Spleen (tissue), 11 donors: ENCODE results near the gene TTC7B. TPM values are rescaled to one million over a fixed set of nuclear protein-coding genes. Genes with fewer than 3 reads are reported as not detected.

ENCODE experiments used
- DNase-seq: peaks from one replicate; pipeline ENCODE4 v3.0.0-alpha.2; 2020
- H3K27ac ChIP-seq, 8 donors: fragments of 200-600 bp; sonication (generic) in 7 of 8; 1 replicate in 4 of 8; 2 replicates in 4 of 8; pipeline versions ENCODE4 v1.5.0 to v1.8.0; 2016 to 2021; ENCODE audit warnings: inconsistent platforms in 4 of 8, mild to moderate bottlenecking in 4 of 8, moderate library complexity in 1 of 8
- H3K27me3 ChIP-seq, 7 donors: fragments of 200-600 bp; sonication (generic) in 6 of 7; replicated peaks in 1 of 7; 1 replicate in 4 of 7; 2 replicates in 3 of 7; pipeline versions ENCODE4 v1.5.0 to v1.8.0; 2016 to 2021; ENCODE audit warnings: inconsistent platforms in 3 of 7, mild to moderate bottlenecking in 1 of 7
- H3K36me3 ChIP-seq, 6 donors: fragments of 200-600 bp; sonication (generic) in 5 of 6; 1 replicate in 4 of 6; 2 replicates in 2 of 6; pipeline versions ENCODE4 v1.5.0 to v1.8.0; 2016 to 2021; ENCODE audit warnings: inconsistent platforms in 2 of 6
- H3K4me1 ChIP-seq, 6 donors: fragments of 200-600 bp; sonication (generic) in 5 of 6; 1 replicate in 3 of 6; 2 replicates in 3 of 6; pipeline versions ENCODE4 v1.5.0 to v1.8.0; 2016 to 2021; ENCODE audit warnings: inconsistent platforms in 3 of 6
- H3K4me3 ChIP-seq, 8 donors: fragments of 200-600 bp; sonication (generic) in 7 of 8; 1 replicate in 4 of 8; 2 replicates in 4 of 8; pipeline versions ENCODE4 v1.5.0 to v1.8.0; 2016 to 2021; ENCODE audit warnings: inconsistent platforms in 4 of 8, mild to moderate bottlenecking in 4 of 8, moderate library complexity in 2 of 8
- H3K9me3 ChIP-seq, 8 donors: fragments of 200-600 bp; sonication (generic) in 7 of 8; 1 replicate in 4 of 8; 2 replicates in 4 of 8; pipeline versions ENCODE4 v1.5.0 to v1.8.0; 2016 to 2021; ENCODE audit warnings: inconsistent platforms in 4 of 8
- POLR2A ChIP-seq, 3 donors: fragments of 450-650 bp; IDR thresholded peaks; one replicate each; pipeline ENCODE4 v1.5.1; 2017; ENCODE audit warnings: antibody characterized with exemption in 3 of 3, mild to moderate bottlenecking in 1 of 3
- POLR2AphosphoS5 ChIP-seq, 3 donors: sonication (generic); formaldehyde crosslinking; IDR thresholded peaks; one replicate each; pipeline ENCODE4 v1.5.1; 2017; ENCODE audit warnings: antibody characterized with exemption in 3 of 3
- WGBS, 5 donors: extraction: QIAGEN DNeasy Blood & Tissue Kit in 3 of 5; methylation state at CpG; one replicate each; pipeline versions ENCODE4 v1.1.5 to v1.1.7; 2013 to 2018; 5-methylcytosine and 5-hydroxymethylcytosine counted together
- intact Hi-C: fragments of 100-400 bp; cut with DNase I; formaldehyde crosslinking; loops from one replicate; pipeline ENCODE4 v1.15.0; 2023; ENCODE audit warnings: low total_unique reads
- polyA plus RNA-seq, 3 donors: library from polyadenylated mRNA; stranded (reverse); fragments of 200-250 nt; gene quantifications; one replicate each; pipeline ENCODE4 v1.2.1, GENCODE V29; 2013
- total RNA-seq, 7 donors: library from RNA; depleted of rRNA in 3 of 7; stranded (reverse); fragments of >200 nt in 3 of 7; fragmentation: NEBNext Ultra II Directional in 4 of 7; extraction: Animal tissue kit (Norgen Biotek cat#: 25700) in 4 of 7; gene quantifications; one replicate each; pipeline versions ENCODE4 v1.1.0 to v1.2.1, GENCODE V29; 2016 to 2021
- TF ChIP-seq, protein P1 (sequence below), 11 experiments: fragments of 200-600 bp in 7 of 11; fragments of 450-650 bp in 4 of 11; sonication (generic) in 4 of 11; IDR thresholded peaks in 8 of 11; conservative IDR thresholded peaks in 3 of 11; 1 replicate in 7 of 11; 2 replicates in 4 of 11; pipeline versions ENCODE4 v1.4.0 to v1.8.0; 2016 to 2021; ENCODE audit warnings: antibody characterized with exemption in 11 of 11, inconsistent platforms in 4 of 11, mild to moderate bottlenecking in 1 of 11
- donor health status: healthy with polysubstance abuse.
- donor health status: DM: no; HTN: no; CAD: no; lungs with moderate emphysema.
- donor health status: DM: no; HTN: no; CAD: no.
- donor health status: Bipolar disorder and iron deficiency.
- donor health status: healthy.
- donor health status: DM: no; HTN: no; CAD: no.
- donor health status: DM: yes; HTN: yes; CAD: no.

TTC7B gene
- total and polyA plus RNA-seq, 10 donors, result 6.6 to 98.4 (median 62.6) TPM

DNA sequence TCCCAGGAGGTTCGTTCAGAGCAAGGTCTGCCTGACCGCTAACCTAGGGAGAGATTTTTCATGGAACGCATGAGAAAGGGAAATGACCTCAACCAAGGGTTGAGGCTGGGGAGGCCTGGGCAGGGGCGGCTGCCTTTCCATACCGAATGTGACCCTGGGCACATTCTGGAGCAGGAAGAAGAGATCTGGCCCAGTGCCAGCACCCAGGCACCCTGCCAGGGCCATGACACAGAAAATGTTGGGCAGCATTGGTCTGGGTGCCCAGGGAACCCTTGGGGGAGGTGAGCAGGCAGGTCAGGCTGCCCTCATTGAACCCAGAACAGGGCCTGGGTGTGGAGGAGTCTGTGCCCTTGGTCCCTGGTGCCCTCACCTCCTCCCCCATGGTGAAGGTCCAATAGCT, 312.6 kb downstream of the TTC7B start:
- Histone ChIP-seq H3K27ac (peak overlapping the region in 4 of 8 donors; percentile 2 to 63 (median 28)), H3K36me3 (no peaks in the 10 kb centered on the region), H3K4me1 (peaks cover 0 to 15% (median 5%) of the 10 kb centered on the region in 6 donors), H3K27me3 (peaks cover 0 to 42% (median 0%) of the 10 kb centered on the region in 7 donors), H3K9me3 (no peaks in the 10 kb centered on the region), H3K4me3 (no peak overlapping the region)
- intact Hi-C loops, result no loop called here
- 46 to 70% (median 56%) methylated on average over 5 of the region's 5 CpGs for WGBS, 5 donors
- DNase-seq, result peak; percentile 76
- peak; percentile 58 to 66 (median 66) for TF ChIP-seq POLR2AphosphoS5 (IDR thresholded peaks at IDR 0.05)
- TF ChIP-seq POLR2A (IDR thresholded peaks at IDR 0.05), result no peak

DNA sequence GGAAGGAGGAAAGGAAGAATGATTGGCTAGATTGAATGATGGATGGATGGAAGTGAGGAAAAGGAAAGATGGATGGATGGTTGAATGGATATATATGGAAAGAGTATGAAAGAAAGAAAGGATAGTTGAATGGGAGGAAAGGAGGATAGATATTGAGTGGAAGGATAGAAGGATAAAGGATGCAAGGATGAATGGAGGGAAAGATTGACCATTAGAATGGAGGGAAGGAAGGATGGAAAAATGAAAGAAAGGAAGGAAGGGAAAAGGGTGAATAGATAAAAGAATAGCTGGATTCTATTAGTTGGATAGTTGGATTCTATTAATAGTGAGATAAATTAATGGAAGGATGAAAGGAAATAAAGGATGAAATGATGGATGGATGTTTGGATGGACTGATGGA, 313.5 kb downstream of the TTC7B start:
- intact Hi-C loops, result no loop called here
- TF ChIP-seq POLR2A (IDR thresholded peaks at IDR 0.05), result no peak
- TF ChIP-seq, protein P1, sequence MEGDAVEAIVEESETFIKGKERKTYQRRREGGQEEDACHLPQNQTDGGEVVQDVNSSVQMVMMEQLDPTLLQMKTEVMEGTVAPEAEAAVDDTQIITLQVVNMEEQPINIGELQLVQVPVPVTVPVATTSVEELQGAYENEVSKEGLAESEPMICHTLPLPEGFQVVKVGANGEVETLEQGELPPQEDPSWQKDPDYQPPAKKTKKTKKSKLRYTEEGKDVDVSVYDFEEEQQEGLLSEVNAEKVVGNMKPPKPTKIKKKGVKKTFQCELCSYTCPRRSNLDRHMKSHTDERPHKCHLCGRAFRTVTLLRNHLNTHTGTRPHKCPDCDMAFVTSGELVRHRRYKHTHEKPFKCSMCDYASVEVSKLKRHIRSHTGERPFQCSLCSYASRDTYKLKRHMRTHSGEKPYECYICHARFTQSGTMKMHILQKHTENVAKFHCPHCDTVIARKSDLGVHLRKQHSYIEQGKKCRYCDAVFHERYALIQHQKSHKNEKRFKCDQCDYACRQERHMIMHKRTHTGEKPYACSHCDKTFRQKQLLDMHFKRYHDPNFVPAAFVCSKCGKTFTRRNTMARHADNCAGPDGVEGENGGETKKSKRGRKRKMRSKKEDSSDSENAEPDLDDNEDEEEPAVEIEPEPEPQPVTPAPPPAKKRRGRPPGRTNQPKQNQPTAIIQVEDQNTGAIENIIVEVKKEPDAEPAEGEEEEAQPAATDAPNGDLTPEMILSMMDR (IDR thresholded peaks at IDR 0.05 in 8 of 11, conservative IDR thresholded peaks at IDR 0.05 in 3 of 11), result no peak
- no peak for TF ChIP-seq POLR2AphosphoS5 (IDR thresholded peaks at IDR 0.05)

DNA sequence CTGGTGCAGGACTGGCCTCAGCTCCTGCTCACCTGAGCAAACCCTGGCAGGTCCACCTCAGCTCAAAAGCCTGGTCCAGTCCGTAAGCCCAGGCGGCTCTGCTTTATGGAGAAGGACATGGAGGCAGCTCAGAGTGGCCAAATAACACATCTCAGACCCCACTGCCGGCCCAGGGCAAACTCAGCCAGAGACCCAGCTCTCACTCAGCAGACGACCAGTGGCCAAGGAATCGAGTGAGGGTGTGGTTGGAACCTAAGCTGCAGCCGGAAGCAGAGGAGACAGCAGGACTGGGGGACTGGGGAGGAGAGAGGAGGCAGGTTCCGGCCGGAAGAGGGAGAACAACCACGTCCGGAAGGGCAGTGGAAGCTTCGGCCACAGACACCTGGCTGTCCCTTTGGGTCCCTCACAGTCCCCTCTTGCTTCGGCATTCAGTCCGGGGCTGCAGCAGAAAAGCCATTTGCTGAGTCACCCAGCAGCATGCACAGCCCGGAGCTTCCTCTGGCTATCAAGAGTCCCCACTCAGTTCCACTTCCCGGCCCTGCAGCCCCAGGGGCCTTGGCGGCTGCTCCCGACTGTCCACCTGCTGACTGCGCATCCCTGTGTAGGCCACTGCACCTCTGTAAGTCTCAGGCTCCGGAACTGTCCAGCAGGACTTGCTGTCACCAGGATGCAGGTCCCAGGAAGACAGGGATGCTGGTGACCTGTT, 315.4 kb downstream of the TTC7B start:
- no peak for TF ChIP-seq POLR2AphosphoS5 (IDR thresholded peaks at IDR 0.05)
- TF ChIP-seq POLR2A (IDR thresholded peaks at IDR 0.05), result no peak
- TF ChIP-seq, protein P1 (IDR thresholded peaks at IDR 0.05 in 8 of 11, conservative IDR thresholded peaks at IDR 0.05 in 3 of 11), result no peak
- intact Hi-C loops, result no loop called here
- peaks cover 0 to 15% (median 5%) of the 10 kb centered on the region in 6 donors for H3K4me1 ChIP-seq
- H3K4me3 ChIP-seq, result no peak overlapping the region
- H3K27me3 ChIP-seq, result peaks cover 0 to 38% (median 0%) of the 10 kb centered on the region in 7 donors
- no peak overlapping the region for H3K27ac ChIP-seq
- peak; percentile 64 for DNase-seq
- 24 to 44% (median 31%) methylated on average over 11 to 19 of the region's 19 CpGs for WGBS, 5 donors
- H3K9me3 ChIP-seq, result no peaks in the 10 kb centered on the region
- no peaks in the 10 kb centered on the region for H3K36me3 ChIP-seq

More for the DNA sequence above, 313.5 kb downstream of the TTC7B start:
- no peak overlapping the region for H3K4me3 ChIP-seq
- peak overlapping the region in 4 of 8 donors; percentile 2 to 63 (median 29) for H3K27ac ChIP-seq
- H3K9me3 ChIP-seq, result no peaks in the 10 kb centered on the region
- no peak for DNase-seq
- H3K27me3 ChIP-seq, result peaks cover 0 to 38% (median 0%) of the 10 kb centered on the region in 7 donors
- H3K4me1 ChIP-seq, result peaks cover 0 to 15% (median 5%) of the 10 kb centered on the region in 6 donors
- no peaks in the 10 kb centered on the region for H3K36me3 ChIP-seq

DNA sequence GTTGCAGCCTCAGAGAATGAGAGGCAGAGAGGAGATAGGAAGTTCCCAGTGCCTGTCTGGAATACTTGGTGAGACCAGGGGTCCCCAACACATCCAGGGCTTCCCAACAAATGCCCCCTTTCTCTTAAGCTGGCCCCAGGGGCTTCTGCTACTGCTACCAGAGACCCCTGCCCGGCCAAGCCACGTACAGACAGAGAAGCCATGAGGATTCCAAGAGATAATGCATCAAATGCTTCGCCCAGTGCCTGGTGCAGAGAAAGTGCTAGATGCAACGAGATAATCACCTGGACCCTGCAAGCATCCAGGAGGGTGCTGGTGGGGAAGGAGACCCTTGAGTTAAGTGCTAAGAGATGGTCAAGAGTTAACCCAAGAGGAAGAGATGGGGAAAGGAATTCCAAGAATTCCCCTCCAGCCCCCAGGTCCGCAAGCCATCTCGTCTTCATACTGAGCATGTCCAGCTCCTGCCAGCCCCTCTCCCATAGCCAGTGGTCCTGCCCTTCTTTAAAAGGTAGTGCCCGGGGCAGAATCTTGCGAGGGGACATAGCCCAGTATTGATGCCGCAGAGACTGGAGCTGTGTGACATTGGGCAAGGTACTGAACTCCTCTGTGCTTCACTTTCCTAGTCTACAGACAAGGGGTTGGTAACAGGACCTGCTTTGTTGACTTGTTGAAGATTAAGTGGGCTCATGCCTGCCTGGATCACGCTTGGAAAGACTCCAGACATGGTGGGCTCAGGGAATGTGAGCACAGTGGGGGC, 316.1 kb downstream of the TTC7B start:
- DNase-seq, result peak; percentile 42
- H3K4me3 ChIP-seq, result no peak overlapping the region
- peaks cover 0 to 15% (median 5%) of the 10 kb centered on the region in 6 donors for H3K4me1 ChIP-seq
- 77 to 89% (median 86%) methylated on average over 10 of the region's 10 CpGs for WGBS, 5 donors
- peaks cover 0 to 38% (median 0%) of the 10 kb centered on the region in 7 donors for H3K27me3 ChIP-seq
- TF ChIP-seq, protein P1 (IDR thresholded peaks at IDR 0.05 in 8 of 11, conservative IDR thresholded peaks at IDR 0.05 in 3 of 11), result no peak
- TF ChIP-seq POLR2A (IDR thresholded peaks at IDR 0.05) (no peak), POLR2AphosphoS5 (IDR thresholded peaks at IDR 0.05) (no peak)
- no peaks in the 10 kb centered on the region for H3K9me3 ChIP-seq
- intact Hi-C loops, result no loop called here
- H3K27ac ChIP-seq, result no peak overlapping the region
- no peaks in the 10 kb centered on the region for H3K36me3 ChIP-seq
